Activated CD8-positive, alpha-beta memory T cell treated with anti-CD3 and anti-CD28 coated beads for 36 hours (primary cell): ENCODE measurements around the gene C1QL2. TPM values are rescaled to one million over a fixed set of nuclear protein-coding genes. Genes with fewer than 3 reads are reported as not detected.

ENCODE experiments used
- CTCF ChIA-PET: fragments of 350-600 bp; sonication (Branson Sonifier 250); formaldehyde crosslinking; loops from one replicate; lab custom pipeline; 2021; ENCODE audit warnings: antibody characterized with exemption; lab: Charles Lee
- POLR2A ChIA-PET: fragments of 350-600 bp; sonication (Branson Sonifier 250); formaldehyde crosslinking; loops from one replicate; lab custom pipeline; 2021; ENCODE audit warnings: antibody characterized with exemption; lab: Charles Lee
- total RNA-seq, 2 experiments: library from RNA; stranded (reverse); gene quantifications; one replicate each; pipeline ENCODE4 v1.2.3, GENCODE V29; 2021

The C1QL2 gene
- total RNA-seq, 2 experiments from 2014 or later: not detected

GRCh38 chr2:119181391-119181790, 22.8 kb upstream of the C1QL2 start:
- ChIA-PET CTCF (no interaction called here), POLR2A (no interaction called here)

GRCh38 chr2:119180892-119181291, 22.3 kb upstream of the C1QL2 start:
- ChIA-PET CTCF (no interaction called here), POLR2A (no interaction called here)

GRCh38 chr2:119179991-119180390, 21.4 kb upstream of the C1QL2 start:
- CTCF ChIA-PET: interaction anchor here (0.7 kb wide), 1 partner anchor 14 kb away, joined by 4 read pairs; no protein-coding TSS in a partner anchor
- POLR2A ChIA-PET: no interaction called here

GRCh38 chr2:119179202-119179601, 20.7 kb upstream of the C1QL2 start:
- ChIA-PET CTCF (no interaction called here), POLR2A (no interaction called here)

GRCh38 chr2:119178776-119179175, 20.2 kb upstream of the C1QL2 start:
- POLR2A ChIA-PET: no interaction called here
- CTCF ChIA-PET: no interaction called here

- POLR2A ChIA-PET: no interaction called here
- CTCF ChIA-PET: no interaction called here
Measured at GRCh38 chr2:119177838-119178190, 19.3 kb upstream of the C1QL2 start.

GRCh38 chr2:119177171-119177837, 18.8 kb upstream of the C1QL2 start:
- ChIA-PET POLR2A (no interaction called here), CTCF (no interaction called here)

- ChIA-PET POLR2A (no interaction called here), CTCF (no interaction called here)
Measured at GRCh38 chr2:119175517-119175916, 17.0 kb upstream of the C1QL2 start.

GRCh38 chr2:119174993-119175347, 16.4 kb upstream of the C1QL2 start:
- ChIA-PET POLR2A (no interaction called here), CTCF (no interaction called here)

GRCh38 chr2:119174216-119174992, 15.9 kb upstream of the C1QL2 start:
- ChIA-PET POLR2A (no interaction called here), CTCF (interaction anchor here (1.0 kb wide), 2 partner anchors 13 to 291 kb away, joined by 3 to 5 read pairs; no protein-coding TSS in a partner anchor)

- POLR2A ChIA-PET: no interaction called here
Measured at GRCh38 chr2:119173556-119174060, 15.1 kb upstream of the C1QL2 start.

GRCh38 chr2:119170504-119170903, 12.0 kb upstream of the C1QL2 start:
- ChIA-PET CTCF (no interaction called here), POLR2A (no interaction called here)

More at GRCh38 chr2:119173556-119174060, 15.1 kb upstream of the C1QL2 start:
- CTCF ChIA-PET: interaction anchor here (1.0 kb wide), 2 partner anchors 14 to 290 kb away, joined by 3 to 5 read pairs; no protein-coding TSS in a partner anchor

GRCh38 chr2:119169717-119170116, 11.2 kb upstream of the C1QL2 start:
- ChIA-PET CTCF (no interaction called here), POLR2A (no interaction called here)

GRCh38 chr2:119160361-119160990, 1.9 kb upstream of the C1QL2 start:
- ChIA-PET POLR2A (no interaction called here), CTCF (no interaction called here)

- ChIA-PET CTCF (no interaction called here), POLR2A (no interaction called here)
Measured at GRCh38 chr2:119157850-119158511, 570 bp downstream of the C1QL2 start.

- CTCF ChIA-PET: no interaction called here
- POLR2A ChIA-PET: no interaction called here
Measured at GRCh38 chr2:119156891-119157773, 1.4 kb downstream of the C1QL2 start.

- CTCF ChIA-PET: no interaction called here
- POLR2A ChIA-PET: no interaction called here
Measured at GRCh38 chr2:119156105-119156890, 2.3 kb downstream of the C1QL2 start.

- CTCF ChIA-PET: no interaction called here
- POLR2A ChIA-PET: no interaction called here
Measured at GRCh38 chr2:119155633-119156032, 2.9 kb downstream of the C1QL2 start.
